Right ventricle myocardium inferior (tissue), 1 donor: ENCODE results near the gene GRK5. TPM values are rescaled to one million over a fixed set of nuclear protein-coding genes. Genes with fewer than 3 reads are reported as not detected.

ENCODE experiments used
- ATAC-seq: fragments of 200-7000 bp; cut with Tn5 transposase; one replicate; pipeline ENCODE4 v1.9.1; 2020; ENCODE audit warnings: mild to moderate bottlenecking, moderate library complexity
- DNase-seq: peaks from one replicate; pipeline ENCODE4 v3.0.0; 2021; ENCODE audit errors: missing footprints
- intact Hi-C: fragments of 100-400 bp; cut with DNase I; formaldehyde crosslinking; loops from one replicate; pipeline ENCODE4 v1.11.0; 2022
- total RNA-seq: library from RNA; stranded (reverse); fragmentation: NEBNext Ultra II Directional; extraction: Animal tissue kit (Norgen Biotek cat#: 25700); gene quantifications from one replicate; pipeline ENCODE4 v1.2.1, GENCODE V29; 2021
- donor health status: DM: no; HTN: yes; CAD: no; lungs with severe emphysema.

GRK5 gene
- total RNA-seq, 1 donor from 2014 or later, result 48.6 TPM

- intact Hi-C loops, result no loop called here
- DNase-seq (no peak), ATAC-seq (peak; percentile 3)
Measured at GRCh38 chr10:119394657-119395279, 187.4 kb downstream of the GRK5 start.

DNA sequence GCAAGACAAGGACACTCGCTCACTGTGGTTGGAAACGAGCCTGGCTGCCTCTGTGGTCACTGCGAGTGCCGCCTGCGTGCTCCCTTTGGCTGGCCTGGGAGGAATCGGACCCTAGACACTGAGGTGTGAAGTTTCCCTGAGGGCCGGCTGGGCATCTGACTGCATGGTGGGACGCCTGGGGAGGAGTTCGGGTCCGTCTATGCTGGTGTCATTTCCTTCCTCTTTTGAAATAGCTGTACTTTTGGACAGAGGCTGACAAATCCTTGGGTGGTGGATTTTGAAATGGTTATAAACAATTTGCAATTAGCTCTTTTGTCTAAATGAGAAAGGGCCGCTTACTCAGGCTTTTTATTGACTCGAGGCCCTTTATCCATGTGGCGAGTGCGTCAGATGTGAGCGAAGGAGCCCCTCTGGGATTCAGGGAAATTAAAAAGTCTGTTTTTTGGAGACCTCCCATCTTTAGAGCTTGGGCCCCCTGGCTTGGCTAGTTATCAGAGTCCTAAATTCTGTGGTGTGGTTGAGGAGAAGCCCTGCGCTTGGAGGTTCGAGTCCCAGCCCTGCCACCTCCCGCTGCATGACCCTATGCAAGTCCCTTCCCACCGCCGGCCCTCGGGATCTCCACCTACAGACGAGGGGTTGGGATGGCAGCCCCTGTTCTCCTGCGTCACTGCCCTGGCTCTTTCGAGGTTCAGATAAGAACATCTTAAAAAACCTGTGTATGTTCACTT lies 188.1 kb downstream of the GRK5 start:
- intact Hi-C loops, result no loop called here
- DNase-seq (peak; percentile 81), ATAC-seq (peak; percentile 56)

- DNase-seq, result no peak
- ATAC-seq, result no peak
- intact Hi-C loops, result no loop called here
Measured at GRCh38 chr10:119396008-119396708, 188.8 kb downstream of the GRK5 start.

GRCh38 chr10:119396709-119397071 lies 189.3 kb downstream of the GRK5 start:
- ATAC-seq (no peak), DNase-seq (no peak)
- intact Hi-C loops, result no loop called here

DNA sequence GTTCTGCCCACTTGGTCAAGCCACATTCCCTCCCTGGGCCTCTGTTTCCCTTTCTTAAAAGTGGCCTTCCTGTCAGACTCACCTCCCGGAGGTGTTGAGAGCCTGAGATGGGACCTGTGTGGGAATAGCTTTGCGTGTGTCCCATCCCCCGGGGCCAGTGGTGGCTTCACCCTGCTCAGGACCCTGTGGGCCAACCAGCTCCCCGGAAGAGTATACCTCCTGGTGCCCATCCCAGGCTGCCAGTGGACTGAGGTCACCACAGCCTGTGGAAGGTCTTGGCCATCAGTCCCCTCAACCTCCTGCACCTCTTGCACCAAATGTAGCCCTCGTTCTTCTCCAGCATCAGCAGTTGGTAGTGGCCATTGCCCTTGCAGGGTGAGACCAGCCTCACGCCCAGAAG lies 190.0 kb downstream of the GRK5 start:
- DNase-seq, result no peak
- intact Hi-C loops, result no loop called here
- no peak for ATAC-seq

- intact Hi-C loops, result no loop called here
- DNase-seq, result peak; percentile 21
Measured at GRCh38 chr10:119398996-119399395, 191.6 kb downstream of the GRK5 start.

GRCh38 chr10:119399466-119399865 lies 192.1 kb downstream of the GRK5 start:
- DNase-seq (no peak), ATAC-seq (no peak)
- intact Hi-C loops, result no loop called here

More at GRCh38 chr10:119398996-119399395, 191.6 kb downstream of the GRK5 start:
- ATAC-seq, result no peak

DNA sequence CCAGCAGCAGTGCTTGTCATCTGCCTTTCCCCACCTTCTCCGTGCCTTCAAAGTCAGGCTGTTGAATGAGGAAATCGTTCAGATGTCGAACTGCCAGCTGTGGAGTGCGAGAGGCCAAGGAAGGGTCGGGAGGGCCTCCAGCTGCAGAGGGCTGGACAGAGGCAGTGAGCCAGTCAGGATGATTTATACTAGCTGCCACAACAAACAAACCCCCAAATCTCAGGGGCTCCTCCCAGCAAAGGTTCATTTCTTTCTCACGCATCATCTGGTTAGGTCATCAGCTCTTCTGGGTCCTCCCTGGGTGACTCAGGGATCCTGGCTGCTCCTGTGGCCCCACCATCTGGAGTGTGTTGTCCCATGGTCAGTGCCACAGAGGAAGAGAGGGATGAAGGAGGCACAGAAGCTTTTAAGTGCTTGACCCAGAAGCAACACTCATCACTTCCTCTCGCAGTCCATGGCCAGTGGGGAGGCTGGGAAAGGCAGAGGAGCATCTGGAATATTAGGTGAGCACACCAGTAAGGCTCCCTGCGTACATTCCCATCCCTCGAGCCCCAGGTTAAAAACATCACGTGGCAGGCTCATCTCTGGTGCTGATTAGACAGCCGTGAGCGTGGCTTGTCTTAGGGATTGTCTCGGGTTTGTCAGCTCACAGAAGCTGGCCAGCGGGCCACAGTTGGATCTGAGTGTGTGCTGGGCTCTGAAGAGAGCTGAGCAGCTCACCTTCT lies 194.5 kb downstream of the GRK5 start:
- intact Hi-C loops, result no loop called here
- peak; percentile 93 for ATAC-seq
- DNase-seq, result peak; percentile 80

DNA sequence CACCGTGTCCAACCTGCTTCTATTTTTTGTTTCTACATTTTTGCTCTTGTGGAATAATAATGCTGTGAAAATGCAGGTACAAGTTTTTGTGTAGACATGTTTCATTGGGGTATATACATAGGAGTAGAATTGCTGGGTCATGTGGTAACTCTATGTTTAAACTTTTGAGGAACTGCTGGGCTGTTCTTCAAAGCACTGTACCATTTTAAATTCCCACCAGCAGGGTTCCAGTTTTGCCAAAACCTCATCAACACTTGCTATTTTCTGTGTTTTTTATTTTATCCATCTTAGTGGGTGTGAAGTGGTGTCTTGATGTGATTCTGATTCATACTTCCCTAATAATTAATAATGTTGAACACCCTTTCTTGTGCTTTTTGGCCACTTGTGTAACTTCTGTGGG lies 196.6 kb downstream of the GRK5 start:
- ATAC-seq (no peak), DNase-seq (no peak)
- intact Hi-C loops, result no loop called here

GRCh38 chr10:119404719-119405519 lies 197.5 kb downstream of the GRK5 start:
- no peak for ATAC-seq
- no peak for DNase-seq
- intact Hi-C loops, result no loop called here

DNA sequence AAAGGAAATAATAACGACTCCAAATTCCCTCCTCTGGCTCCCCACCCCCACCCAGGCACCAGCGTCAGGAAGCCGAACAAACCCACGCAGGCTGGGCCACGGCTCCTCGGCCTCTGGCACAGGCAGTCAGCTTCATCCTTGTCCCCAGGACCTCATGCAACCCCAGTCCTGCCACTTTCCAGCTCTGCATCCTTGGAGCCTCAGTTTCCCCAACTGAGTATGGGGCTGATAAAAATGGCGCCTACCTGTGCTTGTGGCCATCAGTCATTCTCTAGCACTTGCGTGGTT lies 198.1 kb downstream of the GRK5 start:
- no peak for DNase-seq
- ATAC-seq, result no peak
- intact Hi-C loops, result no loop called here

GRCh38 chr10:119406137-119406536 lies 198.8 kb downstream of the GRK5 start:
- intact Hi-C loops, result no loop called here
- ATAC-seq (no peak), DNase-seq (no peak)

DNA sequence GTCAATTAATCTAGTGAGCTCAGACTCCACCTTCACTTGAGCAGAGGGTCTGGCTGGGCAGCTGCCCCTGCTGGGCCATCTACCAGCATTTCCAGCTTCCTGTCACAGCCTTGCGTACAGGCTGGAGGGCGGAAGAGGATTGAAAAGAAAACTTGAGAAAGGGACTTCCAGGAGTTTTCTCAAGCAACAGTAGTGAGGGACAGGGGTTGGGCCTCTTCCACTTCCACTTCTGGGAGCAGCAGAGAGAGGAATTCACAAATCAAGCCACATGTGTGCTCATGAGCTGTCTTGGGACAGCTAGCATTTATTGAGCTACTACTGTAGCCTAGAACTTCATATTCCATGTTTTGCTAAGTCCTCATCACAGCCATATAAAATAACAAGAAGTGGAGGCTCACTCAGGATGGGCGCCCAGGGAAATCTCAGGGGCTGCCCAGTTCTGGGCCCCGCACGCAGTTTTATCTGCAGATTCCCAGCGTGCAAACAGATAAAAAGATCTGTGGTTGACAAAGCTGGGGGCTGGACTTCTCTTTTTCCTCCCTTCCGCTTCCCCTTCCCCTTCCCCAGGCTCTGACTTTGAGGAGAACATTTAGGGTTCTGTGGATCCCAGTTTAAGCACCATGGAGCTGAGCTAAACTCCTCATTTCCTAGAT lies 199.4 kb downstream of the GRK5 start:
- no peak for ATAC-seq
- no peak for DNase-seq
- intact Hi-C loops, result no loop called here

- DNase-seq (no peak), ATAC-seq (peak; percentile 13)
- intact Hi-C loops, result no loop called here
Measured at GRCh38 chr10:119407254-119407777, 199.9 kb downstream of the GRK5 start.

DNA sequence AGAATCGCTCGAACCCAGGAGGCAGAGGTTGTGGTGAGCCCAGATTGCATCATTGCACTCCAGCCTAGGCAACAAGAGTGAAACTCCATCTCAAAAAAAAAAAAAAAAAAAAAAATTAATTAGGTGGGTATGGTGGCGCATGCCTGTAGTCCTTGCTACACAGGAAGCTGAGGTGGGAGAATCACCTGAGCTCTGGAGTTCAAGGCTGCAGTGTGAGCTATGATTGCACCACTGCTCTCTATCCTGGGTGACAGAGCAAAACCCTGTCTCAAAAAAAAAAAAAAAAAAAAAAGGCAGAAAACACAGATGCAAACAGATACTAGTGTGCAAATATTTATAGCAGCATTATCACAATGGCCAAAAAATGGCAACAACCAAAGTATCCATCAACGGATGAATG lies 200.7 kb downstream of the GRK5 start:
- intact Hi-C loops, result no loop called here
- ATAC-seq (no peak), DNase-seq (no peak)

DNA sequence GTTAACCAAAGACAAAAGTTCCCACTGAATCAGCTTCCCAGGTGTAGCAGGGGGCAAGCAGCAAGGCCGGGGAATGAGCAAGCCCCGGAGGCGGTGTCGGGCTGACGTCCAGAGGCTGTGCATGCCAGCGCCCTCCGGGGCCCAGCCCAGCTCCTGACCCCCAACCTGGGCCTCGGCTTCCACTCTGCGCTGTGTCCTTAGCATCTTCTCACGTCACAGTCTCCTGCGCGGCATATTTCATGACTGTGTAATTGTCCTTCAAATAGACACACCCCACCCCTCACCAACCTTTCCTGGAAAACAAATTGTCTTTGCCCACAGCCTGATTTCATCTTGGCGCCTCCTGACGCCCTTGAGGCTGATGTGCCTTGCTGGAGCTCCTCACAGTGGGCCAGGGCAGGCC lies 201.6 kb downstream of the GRK5 start:
- ATAC-seq, result no peak
- intact Hi-C loops, result no loop called here
- no peak for DNase-seq

- ATAC-seq, result no peak
- no peak for DNase-seq
- intact Hi-C loops, result no loop called here
Measured at GRCh38 chr10:119409385-119409784, 202.0 kb downstream of the GRK5 start.

- intact Hi-C loops, result no loop called here
- peak; percentile 78 for ATAC-seq
- DNase-seq, result peak; percentile 93
Measured at GRCh38 chr10:119409906-119410305, 202.5 kb downstream of the GRK5 start.
